B cell (primary cell): ENCODE measurements around the gene SFTPB. TPM values are rescaled to one million over a fixed set of nuclear protein-coding genes. Genes with fewer than 3 reads are reported as not detected.

Experiments used
- ATAC-seq: fragments of 200-7000 bp; cut with Tn5 transposase; one replicate; pipeline ENCODE4 v1.10.0; 2021; ENCODE audit warnings: low read depth, mild to moderate bottlenecking, moderate number of reproducible peaks, moderate library complexity
- CTCF ChIA-PET: fragments of 350-600 bp; sonication (Branson Sonifier 250); formaldehyde crosslinking; loops from one replicate; lab custom pipeline; 2021; ENCODE audit warnings: antibody characterized with exemption, inconsistent platforms; lab: Charles Lee
- POLR2A ChIA-PET: fragments of 350-600 bp; sonication (Branson Sonifier 250); formaldehyde crosslinking; loops from one replicate; lab custom pipeline; 2021; ENCODE audit warnings: antibody characterized with exemption; lab: Charles Lee
- DNase-seq: peaks from one replicate; pipeline ENCODE4 v3.0.0; 2013
- H2AFZ ChIP-seq: 2 replicates; pipeline ENCODE4 v1.6.1; 2012; ENCODE audit warnings: mild to moderate bottlenecking, low read depth, low read length; ENCODE audit not compliant: insufficient read depth, poor library complexity, severe bottlenecking
- H3K27ac ChIP-seq, 2 donors: 1 replicate in 1 of 2; 2 replicates in 1 of 2; pipeline ENCODE4 v1.5.1; 2012 to 2013; ENCODE audit warnings: low read length in 2 of 2, mild to moderate bottlenecking in 2 of 2, moderate library complexity in 1 of 2
- H3K27me3 ChIP-seq, 4 experiments: fragments of 200-600 bp in 1 of 4; sonication (generic) in 1 of 4; replicated peaks in 1 of 4; 1 replicate in 2 of 4; 2 replicates in 2 of 4; pipeline versions ENCODE4 v1.6.1 to v1.7.0; 2013 to 2016; ENCODE audit warnings: low read length in 3 of 4, mild to moderate bottlenecking in 2 of 4, mixed read lengths in 1 of 4, moderate library complexity in 1 of 4; ENCODE audit not compliant: insufficient read depth in 4 of 4, control insufficient read depth in 3 of 4; ENCODE audit errors: control extremely low read depth in 1 of 4
- H3K36me3 ChIP-seq, 2 experiments: replicated peaks in 1 of 2; 1 replicate in 1 of 2; 2 replicates in 1 of 2; pipeline versions ENCODE4 v1.6.1 to v1.7.1; 2013; ENCODE audit warnings: low read length in 1 of 2; ENCODE audit not compliant: insufficient read depth in 2 of 2, control insufficient read depth in 1 of 2; ENCODE audit errors: control extremely low read depth in 1 of 2, extremely low read depth in 1 of 2
- H3K4me1 ChIP-seq, 2 donors: fragments of 200-600 bp in 1 of 2; sonication (generic) in 1 of 2; 1 replicate in 1 of 2; 2 replicates in 1 of 2; pipeline versions ENCODE4 v1.5.1 to v1.6.1; 2013 to 2017; ENCODE audit warnings: low read length in 2 of 2; ENCODE audit not compliant: control insufficient read depth in 2 of 2, insufficient read depth in 2 of 2
- H3K4me2 ChIP-seq: replicated peaks from 2 replicates; pipeline ENCODE3; 2012; ENCODE audit warnings: mild to moderate bottlenecking, low read depth, low read length; ENCODE audit not compliant: poor library complexity, severe bottlenecking
- H3K4me3 ChIP-seq, 5 experiments: fragments of 200-600 bp in 1 of 5; sonication (generic) in 1 of 5; 1 replicate in 3 of 5; 2 replicates in 2 of 5; pipeline versions ENCODE4 v1.5.1 to v1.7.0; 2011 to 2016; ENCODE audit warnings: low read length in 4 of 5, mild to moderate bottlenecking in 4 of 5, low read depth in 2 of 5, control low read depth in 1 of 5, moderate library complexity in 1 of 5; ENCODE audit not compliant: insufficient read depth in 1 of 5; ENCODE audit errors: control extremely low read depth in 1 of 5, extremely low read depth in 1 of 5
- H3K79me2 ChIP-seq: fragments of 200-600 bp; sonication (generic); one replicate; pipeline ENCODE4 v1.6.0; 2016; ENCODE audit warnings: low read length; ENCODE audit not compliant: control insufficient read depth, insufficient read depth
- H3K9ac ChIP-seq: fragments of 200-600 bp; sonication (generic); 2 replicates; pipeline ENCODE4 v1.6.1; 2017; ENCODE audit warnings: mild to moderate bottlenecking, low read length, moderate library complexity
- H3K9me3 ChIP-seq, 3 donors: one replicate each; pipeline versions ENCODE4 v1.6.1 to v1.7.1; 2013; ENCODE audit warnings: low read length in 2 of 3; ENCODE audit not compliant: control insufficient read depth in 2 of 3, insufficient read depth in 1 of 3; ENCODE audit errors: control extremely low read depth in 1 of 3
- H4K20me1 ChIP-seq: 2 replicates; pipeline ENCODE4 v1.6.0; 2012; ENCODE audit warnings: mild to moderate bottlenecking, low read length; ENCODE audit not compliant: insufficient read depth, control insufficient read depth, poor library complexity, severe bottlenecking
- H3K27ac Mint-ChIP-seq: one replicate; pipeline ENCODE4 v1.8.0; 2021; ENCODE audit warnings: mixed read lengths
- H3K27me3 Mint-ChIP-seq: one replicate; pipeline ENCODE4 v1.8.0; 2021; ENCODE audit warnings: mixed read lengths
- H3K4me1 Mint-ChIP-seq: one replicate; pipeline ENCODE4 v1.8.0; 2021; ENCODE audit warnings: mixed read lengths
- H3K4me3 Mint-ChIP-seq: one replicate; pipeline ENCODE4 v1.8.0; 2021; ENCODE audit warnings: mixed read lengths
- H3K9me3 Mint-ChIP-seq: one replicate; pipeline ENCODE4 v1.8.0; 2022; ENCODE audit warnings: mixed read lengths; ENCODE audit not compliant: insufficient read depth
- EZH2 ChIP-seq: IDR thresholded peaks from 2 replicates; pipeline ENCODE4 v1.6.1; 2012; ENCODE audit warnings: borderline replicate concordance, low read depth, mild to moderate bottlenecking, moderate library complexity, low read length; ENCODE audit not compliant: insufficient read depth, poor library complexity, severe bottlenecking
- WGBS: methylation state at CpG from one replicate; pipeline ENCODE4 v1.1.5; 2013; ENCODE audit warnings: missing lambda C conversion rate; ENCODE audit not compliant: insufficient coverage; 5-methylcytosine and 5-hydroxymethylcytosine counted together
- intact Hi-C: fragments of 100-400 bp; cut with micrococcal nuclease; formaldehyde crosslinking; loops from one replicate; pipeline ENCODE4 v1.10.0; 2022
- polyA plus RNA-seq: library from polyadenylated mRNA; depleted of rRNA; stranded (reverse); fragments of >200 nt; gene quantifications from 2 replicates; pipeline ENCODE4 v1.2.3, GENCODE V29; 2012
- total RNA-seq, 2 donors: library from RNA; stranded (reverse); fragments of 120-200 nt in 1 of 2; gene quantifications; 1 replicate in 1 of 2; 2 replicates in 1 of 2; pipeline versions ENCODE4 v1.2.3 to v1.2.4, GENCODE V29; 2013 to 2022
- TF ChIP-seq, protein P1 (sequence below): fragments of 200-600 bp; IDR thresholded peaks from one replicate; pipeline ENCODE4 v1.8.0; 2022; ENCODE audit warnings: antibody characterized with exemption, mild to moderate bottlenecking

SFTPB gene
- total and polyA plus RNA-seq, 2 donors (not counting 1 experiment from before 2014, with no cell fraction given): not detected

DNA sequence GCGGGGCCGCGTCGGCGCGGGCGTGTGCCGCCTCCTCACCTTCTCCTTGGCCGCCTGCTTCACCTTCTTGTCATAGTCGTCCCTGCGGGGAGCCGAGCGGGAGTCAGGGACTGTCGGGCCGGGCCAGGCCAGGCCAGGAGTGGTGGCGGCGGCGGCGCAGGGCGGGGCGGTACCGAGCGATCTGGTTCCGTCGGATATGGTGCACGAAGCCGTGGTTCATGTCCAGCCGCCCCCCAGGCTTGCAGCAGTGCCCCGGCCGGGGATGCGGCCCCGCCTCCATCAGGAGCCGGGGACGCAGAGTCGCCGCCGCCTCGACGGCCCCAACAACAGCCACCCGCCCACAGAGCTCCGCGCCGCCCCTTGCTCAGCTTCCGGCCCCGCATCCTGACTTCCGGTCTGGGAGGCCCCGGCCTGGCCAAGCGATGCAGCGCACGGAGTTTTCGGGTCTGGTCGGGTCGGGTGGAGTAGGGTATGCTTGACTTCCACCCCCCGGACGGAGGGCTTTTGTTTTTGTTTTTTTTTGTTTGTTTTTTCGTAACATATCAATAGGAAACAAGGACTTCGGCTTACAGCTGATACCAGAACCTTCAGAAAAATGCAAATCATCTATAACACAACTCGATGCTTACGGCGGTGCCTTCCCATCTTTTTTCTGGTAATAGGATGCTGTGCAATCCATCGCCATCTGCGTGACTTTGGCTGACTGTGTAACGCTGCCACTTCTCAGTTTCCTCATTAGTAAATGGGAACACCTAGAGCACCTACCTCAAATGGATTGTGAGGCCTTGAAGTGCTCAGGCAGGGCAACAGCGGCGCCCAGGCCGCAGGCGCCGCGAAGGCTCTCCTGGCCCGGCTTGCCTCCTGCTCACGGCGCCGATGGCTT, 56.1 kb downstream of the SFTPB start, which contains the start of gene C2orf68:
Gene C2orf68, minus strand, starts transcription at position 362 of the 883 bp plus-strand sequence. Its CDS starts 82 bp downstream, at position 280.
- Mint-ChIP-seq H3K27me3 (no peaks in the 10 kb centered on the region), H3K9me3 (no peaks in the 10 kb centered on the region), H3K4me3 (peak within 1 kb of the TSS; percentile 98), H3K27ac (peak within 1 kb of the TSS; percentile 95), H3K4me1 (peaks cover 33% of the 10 kb centered on the region)
- H3K4me2 ChIP-seq: peak within 1 kb of the TSS; percentile 76
- H3K27me3 ChIP-seq: no peaks in the 10 kb centered on the region
- no peaks in the 10 kb centered on the region for H3K9me3 ChIP-seq
- peak within 1 kb of the TSS; percentile 89 for H2AFZ ChIP-seq
- intact Hi-C loops: loop anchor here (1.0 to 10.0 kb wide), 4 partner anchors 10 to 493 kb away; partner anchors contain the start of genes POLR1A, PTCD3, RNF181 and TMEM150A
- peaks cover 26% of the 10 kb centered on the region for H3K79me2 ChIP-seq
- H3K9ac ChIP-seq: peak within 1 kb of the TSS; percentile 80
- H3K4me3 ChIP-seq: peak within 1 kb of the TSS; percentile 72 to 88 (median 76)
- 9% methylated on average over 57 of the region's 73 CpGs for WGBS
- ChIA-PET POLR2A (interaction anchor here (0.5 to 1.4 kb wide), 8 partner anchors 9 to 220 kb away, joined by 3 to 11 read pairs (median 5); partner anchors contain the start of genes MAT2A, RNF181, SH2D6 and TMEM150A), CTCF (interaction anchor here (0.6 to 1.0 kb wide), 4 partner anchors 9 to 60 kb away, joined by 3 to 5 read pairs (median 4); partner anchors contain the start of gene TMEM150A)
- peaks cover 13 to 29% of the 10 kb centered on the region in 2 donors for H3K4me1 ChIP-seq
- H3K36me3 ChIP-seq: peaks cover 0 to 23% of the 10 kb centered on the region in 2 experiments
- ATAC-seq: peak; percentile 66
- peaks cover 27% of the 10 kb centered on the region for H4K20me1 ChIP-seq
- DNase-seq: peak; percentile 89
- peak within 1 kb of the TSS; percentile 34 to 83 for H3K27ac ChIP-seq
- no peak for TF ChIP-seq EZH2
- TF ChIP-seq, protein P1, sequence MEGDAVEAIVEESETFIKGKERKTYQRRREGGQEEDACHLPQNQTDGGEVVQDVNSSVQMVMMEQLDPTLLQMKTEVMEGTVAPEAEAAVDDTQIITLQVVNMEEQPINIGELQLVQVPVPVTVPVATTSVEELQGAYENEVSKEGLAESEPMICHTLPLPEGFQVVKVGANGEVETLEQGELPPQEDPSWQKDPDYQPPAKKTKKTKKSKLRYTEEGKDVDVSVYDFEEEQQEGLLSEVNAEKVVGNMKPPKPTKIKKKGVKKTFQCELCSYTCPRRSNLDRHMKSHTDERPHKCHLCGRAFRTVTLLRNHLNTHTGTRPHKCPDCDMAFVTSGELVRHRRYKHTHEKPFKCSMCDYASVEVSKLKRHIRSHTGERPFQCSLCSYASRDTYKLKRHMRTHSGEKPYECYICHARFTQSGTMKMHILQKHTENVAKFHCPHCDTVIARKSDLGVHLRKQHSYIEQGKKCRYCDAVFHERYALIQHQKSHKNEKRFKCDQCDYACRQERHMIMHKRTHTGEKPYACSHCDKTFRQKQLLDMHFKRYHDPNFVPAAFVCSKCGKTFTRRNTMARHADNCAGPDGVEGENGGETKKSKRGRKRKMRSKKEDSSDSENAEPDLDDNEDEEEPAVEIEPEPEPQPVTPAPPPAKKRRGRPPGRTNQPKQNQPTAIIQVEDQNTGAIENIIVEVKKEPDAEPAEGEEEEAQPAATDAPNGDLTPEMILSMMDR: no peak
